ENCODE data around the gene FUT2.

Gene FUT2

DNA sequence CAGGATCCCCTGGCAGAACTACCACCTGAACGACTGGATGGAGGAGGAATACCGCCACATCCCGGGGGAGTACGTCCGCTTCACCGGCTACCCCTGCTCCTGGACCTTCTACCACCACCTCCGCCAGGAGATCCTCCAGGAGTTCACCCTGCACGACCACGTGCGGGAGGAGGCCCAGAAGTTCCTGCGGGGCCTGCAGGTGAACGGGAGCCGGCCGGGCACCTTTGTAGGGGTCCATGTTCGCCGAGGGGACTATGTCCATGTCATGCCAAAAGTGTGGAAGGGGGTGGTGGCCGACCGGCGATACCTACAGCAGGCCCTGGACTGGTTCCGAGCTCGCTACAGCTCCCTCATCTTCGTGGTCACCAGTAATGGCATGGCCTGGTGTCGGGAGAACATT, 7.5 kb downstream of the FUT2 start:
- TF ChIP-seq TCF4 (CRISPR knock-in tag; IDR thresholded peaks at IDR 0.05; ENCODE audit: borderline replicate concordance) (no peak), CSDC2 (CRISPR knock-in tag; IDR thresholded peaks at IDR 0.05) (no peak), RARB (CRISPR knock-in tag; IDR thresholded peaks at IDR 0.05) (no peak), ZNF8 (CRISPR knock-in tag; IDR thresholded peaks at IDR 0.05) (no peak), TOX (CRISPR knock-in tag; IDR thresholded peaks at IDR 0.05; ENCODE audit: borderline replicate concordance) (no peak), ZFP30 (CRISPR knock-in tag; IDR thresholded peaks at IDR 0.05) (no peak), ISL1 (CRISPR knock-in tag; IDR thresholded peaks at IDR 0.05) (no peak)

GRCh38 chr19:48705431-48705830, 9.7 kb downstream of the FUT2 start:
- ATAC-seq = no peak

More for the DNA sequence above, 7.5 kb downstream of the FUT2 start:
- ATAC-seq = no peak

GRCh38 chr19:48708471-48708870, 12.7 kb downstream of the FUT2 start:
- TF ChIP-seq, protein P1, sequence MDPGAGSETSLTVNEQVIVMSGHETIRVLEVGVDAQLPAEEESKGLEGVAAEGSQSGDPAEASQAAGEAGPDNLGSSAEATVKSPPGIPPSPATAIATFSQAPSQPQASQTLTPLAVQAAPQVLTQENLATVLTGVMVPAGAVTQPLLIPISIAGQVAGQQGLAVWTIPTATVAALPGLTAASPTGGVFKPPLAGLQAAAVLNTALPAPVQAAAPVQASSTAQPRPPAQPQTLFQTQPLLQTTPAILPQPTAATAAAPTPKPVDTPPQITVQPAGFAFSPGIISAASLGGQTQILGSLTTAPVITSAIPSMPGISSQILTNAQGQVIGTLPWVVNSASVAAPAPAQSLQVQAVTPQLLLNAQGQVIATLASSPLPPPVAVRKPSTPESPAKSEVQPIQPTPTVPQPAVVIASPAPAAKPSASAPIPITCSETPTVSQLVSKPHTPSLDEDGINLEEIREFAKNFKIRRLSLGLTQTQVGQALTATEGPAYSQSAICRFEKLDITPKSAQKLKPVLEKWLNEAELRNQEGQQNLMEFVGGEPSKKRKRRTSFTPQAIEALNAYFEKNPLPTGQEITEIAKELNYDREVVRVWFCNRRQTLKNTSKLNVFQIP (CRISPR knock-in tag; IDR thresholded peaks at IDR 0.05; ENCODE audit: borderline replicate concordance, low read depth) = no peak
- TF ChIP-seq, protein P2, sequence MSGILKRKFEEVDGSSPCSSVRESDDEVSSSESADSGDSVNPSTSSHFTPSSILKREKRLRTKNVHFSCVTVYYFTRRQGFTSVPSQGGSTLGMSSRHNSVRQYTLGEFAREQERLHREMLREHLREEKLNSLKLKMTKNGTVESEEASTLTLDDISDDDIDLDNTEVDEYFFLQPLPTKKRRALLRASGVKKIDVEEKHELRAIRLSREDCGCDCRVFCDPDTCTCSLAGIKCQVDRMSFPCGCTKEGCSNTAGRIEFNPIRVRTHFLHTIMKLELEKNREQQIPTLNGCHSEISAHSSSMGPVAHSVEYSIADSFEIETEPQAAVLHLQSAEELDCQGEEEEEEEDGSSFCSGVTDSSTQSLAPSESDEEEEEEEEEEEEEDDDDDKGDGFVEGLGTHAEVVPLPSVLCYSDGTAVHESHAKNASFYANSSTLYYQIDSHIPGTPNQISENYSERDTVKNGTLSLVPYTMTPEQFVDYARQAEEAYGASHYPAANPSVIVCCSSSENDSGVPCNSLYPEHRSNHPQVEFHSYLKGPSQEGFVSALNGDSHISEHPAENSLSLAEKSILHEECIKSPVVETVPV (CRISPR knock-in tag; IDR thresholded peaks at IDR 0.05) = no peak
- no peak for ATAC-seq

More at GRCh38 chr19:48705431-48705830, 9.7 kb downstream of the FUT2 start:
- TF ChIP-seq ZNF565 (CRISPR knock-in tag; conservative IDR thresholded peaks at IDR 0.05; ENCODE audit: low read depth) (no peak), TOX (CRISPR knock-in tag; IDR thresholded peaks at IDR 0.05; ENCODE audit: borderline replicate concordance) (no peak), TSHZ2 (CRISPR knock-in tag; IDR thresholded peaks at IDR 0.05) (no peak), ZC3H10 (CRISPR knock-in tag; IDR thresholded peaks at IDR 0.05) (no peak), GLIS3 (CRISPR knock-in tag; IDR thresholded peaks at IDR 0.05) (no peak), BACH2 (CRISPR knock-in tag; IDR thresholded peaks at IDR 0.05; ENCODE audit: borderline replicate concordance) (no peak), OSR1 (CRISPR knock-in tag; IDR thresholded peaks at IDR 0.05) (no peak), CSDC2 (CRISPR knock-in tag; IDR thresholded peaks at IDR 0.05) (no peak), ZFP30 (CRISPR knock-in tag; IDR thresholded peaks at IDR 0.05) (no peak), TCF4 (CRISPR knock-in tag; IDR thresholded peaks at IDR 0.05; ENCODE audit: borderline replicate concordance) (no peak), ZNF70 (CRISPR knock-in tag; IDR thresholded peaks at IDR 0.05) (no peak), ESRRG (CRISPR knock-in tag; IDR thresholded peaks at IDR 0.05) (no peak), ARNTL (CRISPR knock-in tag; IDR thresholded peaks at IDR 0.05; ENCODE audit: borderline replicate concordance, low read depth) (no peak), ZFP3 (CRISPR knock-in tag; IDR thresholded peaks at IDR 0.05) (no peak), SNAI2 (CRISPR knock-in tag; IDR thresholded peaks at IDR 0.05) (no peak), PATZ1 (CRISPR knock-in tag; IDR thresholded peaks at IDR 0.05; ENCODE audit: borderline replicate concordance) (no peak), ZNF8 (CRISPR knock-in tag; IDR thresholded peaks at IDR 0.05) (no peak)
- TF ChIP-seq, protein P3, sequence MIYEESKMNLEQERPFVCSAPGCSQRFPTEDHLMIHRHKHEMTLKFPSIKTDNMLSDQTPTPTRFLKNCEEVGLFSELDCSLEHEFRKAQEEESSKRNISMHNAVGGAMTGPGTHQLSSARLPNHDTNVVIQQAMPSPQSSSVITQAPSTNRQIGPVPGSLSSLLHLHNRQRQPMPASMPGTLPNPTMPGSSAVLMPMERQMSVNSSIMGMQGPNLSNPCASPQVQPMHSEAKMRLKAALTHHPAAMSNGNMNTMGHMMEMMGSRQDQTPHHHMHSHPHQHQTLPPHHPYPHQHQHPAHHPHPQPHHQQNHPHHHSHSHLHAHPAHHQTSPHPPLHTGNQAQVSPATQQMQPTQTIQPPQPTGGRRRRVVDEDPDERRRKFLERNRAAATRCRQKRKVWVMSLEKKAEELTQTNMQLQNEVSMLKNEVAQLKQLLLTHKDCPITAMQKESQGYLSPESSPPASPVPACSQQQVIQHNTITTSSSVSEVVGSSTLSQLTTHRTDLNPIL (CRISPR knock-in tag; IDR thresholded peaks at IDR 0.05; ENCODE audit: low read depth) = no peak
- TF ChIP-seq, protein P2 (CRISPR knock-in tag; IDR thresholded peaks at IDR 0.05) = no peak

Data from SK-N-SH treated with all-trans-retinoic acid at 6 μM for 48 hours (cell line).